Measurements from ENCODE around the gene MSX1.

Gene MSX1

DNA sequence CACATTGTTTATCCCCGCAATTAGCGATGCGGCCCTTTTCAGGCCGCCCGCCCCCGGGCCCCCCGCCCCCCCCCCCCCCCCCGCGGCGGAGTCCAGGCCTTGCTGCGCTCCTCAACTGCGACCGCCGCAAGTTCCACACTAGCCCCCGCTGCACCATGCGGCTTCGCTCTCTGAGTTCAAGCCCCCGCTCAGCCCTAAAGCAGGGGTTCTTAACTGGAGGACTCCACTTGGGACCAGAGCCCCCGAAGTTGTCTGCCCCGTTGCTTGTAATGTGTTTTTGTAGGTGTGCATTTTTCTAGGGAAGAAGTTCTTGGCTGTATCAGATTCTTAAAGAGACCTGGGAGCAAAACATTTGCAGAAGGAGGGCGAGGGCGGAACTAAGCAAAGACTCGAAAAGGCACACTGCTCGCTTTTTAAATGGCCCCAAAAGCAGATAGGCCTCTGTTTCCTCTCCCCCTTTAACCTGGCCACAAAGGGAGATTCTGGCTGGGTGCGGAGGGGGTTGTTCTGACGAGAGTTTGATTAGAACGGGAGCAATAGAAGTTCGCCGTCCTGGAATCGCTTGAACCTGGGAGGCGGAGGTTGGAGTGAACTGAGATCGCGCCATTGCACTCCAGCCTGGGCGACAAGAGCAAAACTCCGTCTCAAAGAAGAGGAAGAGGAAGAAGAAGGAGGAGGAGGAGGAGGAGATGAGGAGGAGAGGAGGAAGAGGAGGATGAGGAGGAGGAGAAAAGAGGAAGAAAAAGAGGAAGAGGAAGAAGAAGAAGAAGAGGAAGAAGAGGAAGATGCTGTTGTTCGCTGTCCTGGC, 2.3 kb upstream of the MSX1 start:
- DNase-seq (ENCODE audit: low read depth in 1 of 2, low spot score in 1 of 2): no peak

DNA sequence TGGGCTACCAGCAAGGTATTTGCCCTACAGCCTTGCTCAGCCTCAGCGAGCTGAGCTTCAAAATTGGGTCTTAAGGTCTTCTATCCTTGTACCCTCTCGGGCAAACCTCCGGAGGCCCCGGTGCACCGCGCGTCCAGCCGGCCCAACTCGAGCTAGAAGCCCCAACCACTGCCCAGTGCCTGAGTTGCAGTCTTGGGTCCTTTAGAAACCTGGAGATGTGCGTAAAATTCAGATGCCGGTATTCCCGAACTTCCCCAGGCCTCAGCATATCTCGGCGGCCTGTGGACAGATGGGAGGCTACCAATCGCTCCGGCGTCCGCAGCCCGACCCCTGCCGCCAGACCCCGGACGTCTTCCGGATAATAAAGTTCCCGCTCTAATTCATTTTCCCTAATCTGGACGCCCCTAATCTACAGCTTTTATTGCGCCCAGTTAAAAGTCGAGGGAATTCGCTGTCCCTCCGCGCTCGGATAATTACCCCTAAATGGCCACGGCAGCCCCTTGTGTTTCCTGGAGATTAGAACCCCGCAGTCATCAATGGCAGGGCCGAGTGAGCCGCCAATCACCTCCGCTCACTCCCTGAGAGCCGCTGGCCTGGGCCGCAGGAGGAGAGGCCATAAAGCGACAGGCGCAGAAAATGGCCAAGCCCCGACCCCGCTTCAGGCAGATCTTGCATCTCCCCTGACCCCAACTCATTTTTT, 1.5 kb upstream of the MSX1 start:
- DNase-seq (ENCODE audit: low read depth in 1 of 2, low spot score in 1 of 2): no peak

DNA sequence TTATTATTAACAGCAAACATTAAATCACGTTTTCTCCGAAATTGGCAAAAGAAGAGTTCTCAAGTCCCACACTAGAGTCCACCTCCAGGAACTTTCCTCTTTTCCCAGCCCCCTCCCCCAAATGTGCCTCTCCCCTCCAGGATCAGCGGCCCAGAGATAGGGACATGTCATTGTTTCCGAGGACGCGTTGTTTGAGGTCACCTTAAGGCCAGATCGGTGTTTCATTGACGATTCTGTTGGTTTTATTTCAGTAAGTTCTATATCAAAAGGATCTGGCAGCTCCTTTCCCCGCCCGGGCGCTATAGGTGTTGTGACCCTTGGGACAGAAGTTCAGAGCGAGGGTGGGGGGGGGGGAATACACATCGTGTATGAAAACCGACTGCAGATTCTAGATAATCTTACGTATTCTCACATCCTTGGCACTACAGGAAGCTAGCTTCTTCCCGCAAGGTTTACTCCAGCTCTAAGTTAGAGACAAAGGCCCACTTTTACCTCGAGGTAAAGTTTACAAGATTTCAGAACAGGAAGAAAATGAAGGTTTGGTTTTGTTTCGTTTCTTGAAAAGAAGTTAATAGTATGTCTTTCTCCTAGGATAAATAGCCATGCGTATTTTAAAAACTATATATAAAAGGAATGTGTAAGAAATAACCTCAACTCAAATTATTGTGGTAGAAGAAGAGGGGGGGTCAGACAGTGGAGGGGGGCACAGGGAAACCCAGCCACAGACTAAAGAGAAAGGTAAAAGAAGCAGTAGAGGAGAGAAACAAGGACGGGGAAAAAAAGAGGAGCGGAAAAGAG, 739 bp upstream of the MSX1 start:
- DNase-seq (ENCODE audit: low read depth in 1 of 2, low spot score in 1 of 2): no peak

DNA sequence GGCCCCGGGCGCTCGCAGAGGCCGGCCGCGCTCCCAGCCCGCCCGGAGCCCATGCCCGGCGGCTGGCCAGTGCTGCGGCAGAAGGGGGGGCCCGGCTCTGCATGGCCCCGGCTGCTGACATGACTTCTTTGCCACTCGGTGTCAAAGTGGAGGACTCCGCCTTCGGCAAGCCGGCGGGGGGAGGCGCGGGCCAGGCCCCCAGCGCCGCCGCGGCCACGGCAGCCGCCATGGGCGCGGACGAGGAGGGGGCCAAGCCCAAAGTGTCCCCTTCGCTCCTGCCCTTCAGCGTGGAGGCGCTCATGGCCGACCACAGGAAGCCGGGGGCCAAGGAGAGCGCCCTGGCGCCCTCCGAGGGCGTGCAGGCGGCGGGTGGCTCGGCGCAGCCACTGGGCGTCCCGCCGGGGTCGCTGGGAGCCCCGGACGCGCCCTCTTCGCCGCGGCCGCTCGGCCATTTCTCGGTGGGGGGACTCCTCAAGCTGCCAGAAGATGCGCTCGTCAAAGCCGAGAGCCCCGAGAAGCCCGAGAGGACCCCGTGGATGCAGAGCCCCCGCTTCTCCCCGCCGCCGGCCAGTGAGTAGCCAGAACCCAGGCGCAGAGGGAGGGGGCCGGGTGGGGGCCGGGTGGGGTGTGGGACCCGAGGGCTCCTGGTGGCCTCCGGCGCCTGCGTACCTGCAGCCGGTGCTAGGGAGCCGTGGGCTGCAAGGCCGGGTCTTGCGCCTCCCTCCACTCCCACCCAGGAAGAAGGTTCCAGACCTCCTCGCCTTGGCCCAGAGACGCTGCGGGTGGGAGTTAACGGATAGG, 534 bp downstream of the MSX1 start:
- DNase-seq (ENCODE audit: low read depth in 1 of 2, low spot score in 1 of 2): no peak

DNA sequence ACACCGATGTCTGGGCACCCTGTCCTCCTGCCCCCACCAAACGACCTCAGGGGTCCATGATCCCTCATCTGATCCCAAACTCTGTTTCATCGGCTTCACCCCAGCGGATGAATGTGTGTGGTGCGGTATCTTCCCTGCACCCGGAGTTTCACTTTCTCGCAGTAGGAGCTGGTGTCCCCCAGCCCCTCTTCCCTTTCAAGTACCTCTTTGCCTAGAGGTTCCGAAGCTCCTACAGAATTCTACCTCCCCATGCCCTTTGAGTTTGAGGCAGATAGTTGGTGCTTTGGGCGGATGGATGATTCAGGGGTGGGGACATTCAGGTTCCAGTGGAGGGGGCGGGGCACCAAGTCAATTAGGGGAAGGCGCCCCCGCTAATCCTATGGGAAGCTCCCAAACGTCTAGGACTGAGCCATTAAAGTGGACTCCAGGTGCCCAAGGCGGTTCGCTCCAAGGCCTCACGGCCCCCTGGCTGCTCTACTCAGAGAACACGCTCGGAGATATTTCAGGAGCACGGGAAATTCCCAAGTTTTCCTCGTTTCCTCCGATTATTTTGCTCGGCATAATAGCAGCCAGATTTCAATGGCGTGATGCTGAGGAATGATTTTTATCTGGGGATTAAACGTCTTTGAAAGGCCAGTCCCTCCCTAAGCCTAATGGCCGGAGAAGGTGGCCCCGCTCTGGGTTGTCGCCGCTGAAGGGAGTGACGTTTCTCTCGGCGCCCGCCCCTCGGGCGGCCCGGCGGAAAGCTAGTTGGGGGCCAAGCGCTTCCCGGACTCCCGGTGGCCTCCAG, 1.3 kb downstream of the MSX1 start:
- DNase-seq (ENCODE audit: low read depth in 1 of 2, low spot score in 1 of 2): no peak

DNA sequence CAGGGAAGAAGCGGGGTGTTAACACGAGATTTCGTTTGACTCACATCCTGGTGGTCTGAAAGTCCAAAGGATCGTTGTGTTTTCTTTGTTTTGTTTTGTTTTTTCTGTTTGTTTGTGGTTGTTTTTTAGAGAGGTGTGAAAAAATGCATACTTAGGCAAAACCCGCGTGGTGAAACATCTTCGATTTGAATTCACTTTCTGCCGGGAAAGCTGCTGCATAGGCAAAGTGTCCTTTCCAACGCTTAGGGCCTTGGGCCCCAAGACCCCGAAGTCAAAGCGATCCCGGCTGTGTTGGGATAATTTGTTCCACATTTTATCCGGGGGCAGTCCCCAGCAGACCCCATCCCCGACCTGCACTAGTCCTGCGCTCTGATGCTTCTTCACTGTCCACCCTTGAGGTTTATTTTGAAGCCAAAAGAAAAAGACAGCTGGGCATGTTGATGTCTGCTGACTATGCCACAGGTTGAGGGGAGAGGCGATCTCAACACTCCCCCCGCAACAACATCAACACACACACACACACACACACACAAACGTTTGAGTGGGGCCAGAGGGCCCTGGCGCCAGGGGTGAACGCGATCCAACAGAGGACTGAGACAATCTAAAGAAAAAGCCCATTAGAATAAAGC, 2.0 kb downstream of the MSX1 start:
- DNase-seq (ENCODE audit: low read depth in 1 of 2, low spot score in 1 of 2): no peak

DNA sequence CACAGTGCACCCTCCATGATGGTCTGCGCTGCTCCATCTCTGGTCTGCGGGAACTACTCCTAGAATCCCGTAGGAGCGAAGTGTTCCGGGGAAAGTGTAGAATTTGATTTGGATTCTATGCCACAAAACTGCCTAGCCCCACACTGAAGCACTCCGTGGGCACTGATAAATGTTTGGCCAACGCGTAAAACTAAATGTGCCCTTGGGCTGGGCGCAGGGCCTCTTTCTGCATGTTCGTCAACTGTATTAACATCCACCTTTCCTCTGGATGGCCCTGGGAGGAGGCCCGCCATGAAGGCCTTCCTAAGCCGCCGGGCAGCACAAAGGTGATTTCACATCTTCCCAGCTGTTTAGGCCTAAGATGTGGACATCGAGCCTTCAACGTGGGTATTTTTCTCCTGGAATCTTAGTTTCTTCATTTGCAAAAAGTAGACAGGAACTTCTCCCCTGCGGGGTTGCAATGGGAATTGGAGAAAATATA, 2.6 kb downstream of the MSX1 start:
- DNase-seq (ENCODE audit: low read depth in 1 of 2, low spot score in 1 of 2): no peak

DNA sequence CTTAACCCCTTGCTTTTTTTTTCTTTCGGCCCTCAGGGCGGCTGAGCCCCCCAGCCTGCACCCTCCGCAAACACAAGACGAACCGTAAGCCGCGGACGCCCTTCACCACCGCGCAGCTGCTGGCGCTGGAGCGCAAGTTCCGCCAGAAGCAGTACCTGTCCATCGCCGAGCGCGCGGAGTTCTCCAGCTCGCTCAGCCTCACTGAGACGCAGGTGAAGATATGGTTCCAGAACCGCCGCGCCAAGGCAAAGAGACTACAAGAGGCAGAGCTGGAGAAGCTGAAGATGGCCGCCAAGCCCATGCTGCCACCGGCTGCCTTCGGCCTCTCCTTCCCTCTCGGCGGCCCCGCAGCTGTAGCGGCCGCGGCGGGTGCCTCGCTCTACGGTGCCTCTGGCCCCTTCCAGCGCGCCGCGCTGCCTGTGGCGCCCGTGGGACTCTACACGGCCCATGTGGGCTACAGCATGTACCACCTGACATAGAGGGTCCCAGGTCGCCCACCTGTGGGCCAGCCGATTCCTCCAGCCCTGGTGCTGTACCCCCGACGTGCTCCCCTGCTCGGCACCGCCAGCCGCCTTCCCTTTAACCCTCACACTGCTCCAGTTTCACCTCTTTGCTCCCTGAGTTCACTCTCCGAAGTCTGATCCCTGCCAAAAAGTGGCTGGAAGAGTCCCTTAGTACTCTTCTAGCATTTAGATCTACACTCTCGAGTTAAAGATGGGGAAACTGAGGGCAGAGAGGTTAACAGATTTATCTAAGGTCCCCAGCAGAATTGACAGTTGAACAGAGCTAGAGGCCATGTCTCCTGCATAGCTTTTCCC, 3.4 kb downstream of the MSX1 start:
- DNase-seq (ENCODE audit: low read depth in 1 of 2, low spot score in 1 of 2): no peak

DNA sequence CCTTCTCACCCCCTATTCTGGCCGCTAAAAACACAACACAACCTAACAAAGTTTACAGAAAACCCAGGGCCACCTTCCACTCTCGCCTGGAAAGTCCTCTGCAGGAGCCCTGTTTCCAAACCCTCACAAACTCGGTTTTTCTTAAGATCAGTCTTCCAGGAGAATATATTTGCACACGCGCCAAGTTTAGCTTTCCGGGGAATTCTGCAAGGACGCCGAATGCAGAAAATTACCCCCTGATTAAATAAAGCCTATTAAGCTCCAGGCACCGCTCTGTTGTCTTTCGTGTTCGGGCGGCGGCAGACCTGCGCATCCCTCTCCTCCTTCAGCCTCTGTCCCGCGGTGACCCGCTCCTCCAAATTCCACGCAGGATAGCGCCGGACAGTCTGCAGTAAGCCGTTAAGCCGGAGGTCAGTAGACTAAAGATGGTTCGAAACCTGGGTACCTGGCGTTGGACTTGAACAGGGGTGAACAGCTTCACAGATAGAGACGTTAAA, 5.0 kb downstream of the MSX1 start:
- no peak for DNase-seq (ENCODE audit: low read depth in 1 of 2, low spot score in 1 of 2)

DNA sequence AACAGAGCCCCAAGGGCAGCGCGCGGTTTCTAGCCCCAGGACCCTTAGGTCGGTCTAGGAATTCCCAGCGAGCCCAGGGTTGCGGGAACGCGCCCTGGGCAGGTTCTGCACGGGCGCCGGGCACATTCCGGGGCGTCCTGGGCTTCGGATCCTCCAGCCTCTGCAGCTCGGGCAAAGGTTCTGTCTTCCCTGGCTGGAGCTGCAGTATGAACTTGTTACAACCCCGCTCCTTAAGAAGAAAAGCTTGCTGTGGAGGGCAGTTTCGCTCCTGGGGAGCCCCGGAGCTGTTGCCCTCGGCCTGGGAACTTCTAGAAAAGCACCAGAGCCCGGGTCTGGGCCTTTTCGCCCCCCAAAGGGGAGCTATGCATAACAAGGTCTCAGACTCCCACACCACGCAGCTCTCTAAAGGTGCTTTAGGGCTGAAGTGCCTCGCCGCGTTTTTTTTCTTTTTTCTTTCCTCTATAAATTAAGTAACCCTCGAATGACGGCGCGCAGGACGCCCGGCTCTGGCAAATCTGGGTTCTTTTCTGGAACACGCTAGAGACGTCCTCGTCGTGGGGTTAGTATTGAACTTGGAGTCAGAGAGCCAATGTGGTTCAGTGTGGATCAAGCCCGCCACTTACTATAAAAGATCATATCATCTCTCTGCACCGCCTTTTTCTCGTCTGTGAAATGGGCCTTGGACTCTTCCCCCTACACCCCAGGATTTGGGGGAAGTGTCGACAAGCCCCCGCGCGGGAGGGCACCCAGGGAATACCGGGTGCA, 5.7 kb downstream of the MSX1 start:
- no peak for DNase-seq (ENCODE audit: low read depth in 1 of 2, low spot score in 1 of 2)

DNA sequence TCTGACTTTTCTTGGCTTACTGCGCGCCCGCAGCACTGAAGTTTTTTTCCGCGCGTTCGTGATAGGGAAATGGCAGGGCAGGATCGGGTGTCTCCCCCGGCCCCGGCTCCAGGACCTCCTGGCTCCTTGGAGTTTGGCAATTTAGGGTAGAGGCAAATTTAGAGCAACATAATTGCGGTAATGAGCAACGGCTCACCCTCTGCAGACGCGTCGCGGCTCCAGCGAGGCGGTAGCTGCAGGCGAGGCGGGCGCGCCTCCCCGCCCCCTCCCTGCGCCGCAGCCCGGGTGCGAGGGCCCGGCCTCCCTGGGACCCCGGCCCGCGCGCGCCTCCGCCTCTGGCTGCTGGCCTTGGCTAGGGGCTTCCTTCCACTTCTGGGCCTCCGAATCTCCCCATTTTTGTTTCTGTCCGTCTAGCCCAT, 6.2 kb downstream of the MSX1 start:
- no peak for DNase-seq (ENCODE audit: low read depth in 1 of 2, low spot score in 1 of 2)

DNA sequence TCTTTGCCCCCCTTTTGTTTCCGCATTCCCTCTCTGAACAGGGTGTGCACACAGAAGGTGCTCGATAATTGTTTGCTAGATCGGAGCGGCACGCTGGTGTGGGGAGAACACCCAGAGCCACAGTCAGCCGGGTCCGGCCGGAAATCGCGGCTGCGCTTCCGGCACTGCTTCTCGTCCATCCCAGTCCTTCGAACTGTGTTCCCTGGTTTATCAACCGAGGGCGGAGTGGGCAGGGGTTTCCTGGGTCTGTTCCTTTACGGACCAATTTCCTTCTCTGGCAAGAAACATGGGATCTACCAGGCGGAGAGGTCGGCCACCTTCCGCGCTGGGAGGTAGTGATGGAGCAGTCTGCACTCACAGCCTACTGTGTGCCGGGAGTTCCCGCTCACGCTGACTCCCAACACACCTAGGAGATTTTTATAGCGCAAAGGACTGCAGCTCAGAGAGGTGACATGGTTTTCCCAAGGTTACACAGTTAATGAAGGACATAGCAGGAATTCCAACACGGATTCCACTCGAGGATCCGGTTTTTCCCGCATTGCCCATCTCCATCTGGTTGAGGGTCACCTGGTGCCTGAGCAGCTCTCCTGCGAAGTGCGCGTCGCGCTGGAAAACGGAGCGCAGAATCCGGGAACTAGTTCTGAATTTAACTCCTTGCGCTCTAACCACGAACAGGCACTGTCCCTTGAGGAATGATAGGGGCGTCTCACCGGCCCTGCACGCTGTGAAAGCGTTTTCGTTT, 6.8 kb downstream of the MSX1 start:
- no peak for DNase-seq (ENCODE audit: low read depth in 1 of 2, low spot score in 1 of 2)

DNA sequence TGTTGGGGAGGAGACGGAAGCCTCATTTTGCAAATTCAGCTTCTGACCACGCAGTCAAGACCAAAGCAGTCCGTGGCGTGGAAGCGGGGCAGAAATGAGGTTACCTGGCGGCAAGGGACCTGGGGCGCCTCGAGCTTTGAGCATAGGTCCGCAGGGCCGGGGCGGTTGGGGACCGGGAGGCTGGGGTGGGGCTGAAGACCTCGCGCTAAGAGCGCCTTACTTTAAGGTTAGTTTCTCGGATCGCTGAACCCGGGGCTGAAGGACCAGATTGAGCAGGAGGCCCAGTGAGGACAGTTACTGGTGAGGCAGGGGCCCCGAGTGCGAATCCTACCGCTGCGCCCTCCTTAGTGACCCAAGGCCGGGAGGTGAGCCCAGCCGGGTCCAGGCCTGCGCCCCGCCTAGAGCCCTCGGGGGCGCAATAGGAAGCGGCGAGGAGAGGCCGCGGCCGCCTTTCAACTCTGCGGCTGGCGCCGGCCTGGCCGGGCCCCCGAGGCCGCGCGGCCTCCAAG, 7.5 kb downstream of the MSX1 start:
- no peak for DNase-seq (ENCODE audit: low read depth in 1 of 2, low spot score in 1 of 2)

DNA sequence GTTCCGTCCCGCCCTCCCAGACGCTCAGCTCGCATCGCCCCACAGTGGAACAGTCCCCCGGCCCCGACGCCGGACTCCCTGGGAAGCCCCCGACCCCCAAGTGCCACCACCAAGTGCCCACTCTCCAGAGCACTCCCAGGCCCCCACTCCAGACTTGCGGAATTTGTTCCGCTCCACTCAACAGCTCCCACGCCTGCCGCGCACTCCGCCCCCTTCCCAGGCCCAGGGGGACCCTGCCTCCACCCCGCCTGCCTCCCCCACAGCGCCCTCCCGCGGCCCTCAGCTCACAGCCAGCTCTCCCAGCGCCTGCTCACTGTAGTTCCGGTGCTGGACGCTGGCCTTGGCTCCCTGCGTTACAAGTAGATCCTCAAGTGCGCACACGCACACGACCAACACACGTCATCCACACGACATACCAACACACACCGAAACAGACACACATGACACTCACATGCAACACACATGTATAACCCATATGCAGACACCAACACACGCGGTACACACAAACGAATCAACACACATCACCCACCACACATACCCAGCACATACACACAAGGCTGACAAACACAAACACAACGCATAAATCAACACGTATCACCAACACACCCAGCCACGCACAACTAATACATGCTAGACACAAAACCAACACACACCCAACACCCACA, 8.0 kb downstream of the MSX1 start:
- no peak for DNase-seq (ENCODE audit: low read depth in 1 of 2, low spot score in 1 of 2)

DNA sequence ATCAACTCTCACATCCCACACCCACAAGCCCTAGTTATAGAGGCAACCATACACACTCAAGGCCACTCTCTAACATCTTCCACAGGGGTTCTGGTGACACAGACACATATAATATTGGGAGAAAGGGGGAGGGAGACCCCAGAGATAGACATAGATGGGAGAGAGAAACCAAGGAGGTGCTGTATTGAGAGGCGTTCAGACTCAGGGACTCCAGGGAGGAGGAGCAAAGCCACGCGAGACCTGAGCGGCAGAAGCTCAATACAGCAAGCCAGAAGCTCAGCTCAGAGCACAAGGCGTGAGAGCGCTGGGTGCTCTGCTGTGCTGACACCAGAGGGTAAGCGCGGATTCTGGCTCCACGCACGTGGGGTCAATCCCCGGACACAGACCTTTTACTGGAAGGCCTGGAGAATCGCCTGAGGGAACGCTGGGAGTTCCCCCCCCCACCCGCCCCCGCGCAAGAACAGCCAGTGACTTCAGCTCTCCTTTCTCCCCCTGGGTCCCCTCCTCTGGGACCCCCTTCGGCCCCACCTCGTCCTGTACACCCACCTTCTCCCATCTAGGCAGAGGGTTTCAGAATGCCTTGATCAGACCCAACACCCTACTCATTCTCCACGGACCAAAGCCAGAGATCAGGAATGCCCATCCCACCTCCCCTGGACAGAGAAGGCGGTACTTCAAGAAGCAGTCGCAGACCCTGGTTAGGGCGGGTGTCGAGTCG, 8.7 kb downstream of the MSX1 start:
- no peak for DNase-seq (ENCODE audit: low read depth in 1 of 2, low spot score in 1 of 2)

Data from activated T-helper 1 cell treated with anti-CD3 and anti-CD28 coated beads, Interleukin-2, amount 50 U/mL, for 16 hours (primary cell).